ENCODE results near the gene ZWILCH.

ZWILCH gene

DNA sequence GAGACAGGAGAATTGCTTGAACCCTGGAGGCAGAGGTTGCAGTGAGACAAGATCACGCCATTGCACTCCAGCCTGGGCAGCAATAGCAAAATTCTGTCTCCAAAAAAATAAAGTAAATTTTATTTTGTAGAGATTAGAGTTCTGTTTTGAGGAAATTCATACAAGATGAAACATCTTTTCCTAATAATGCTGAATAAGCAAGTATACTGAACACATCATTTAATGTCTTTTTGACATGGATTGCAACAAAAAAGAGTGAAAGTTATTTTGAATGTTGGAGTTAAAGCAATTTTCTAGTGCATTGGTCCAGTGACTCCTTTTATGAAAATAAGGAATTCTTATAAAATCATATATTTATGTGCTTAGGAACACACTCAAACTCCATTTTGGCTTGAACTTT is 40.1 kb downstream of the ZWILCH start:
- no peak for DNase-seq

DNA sequence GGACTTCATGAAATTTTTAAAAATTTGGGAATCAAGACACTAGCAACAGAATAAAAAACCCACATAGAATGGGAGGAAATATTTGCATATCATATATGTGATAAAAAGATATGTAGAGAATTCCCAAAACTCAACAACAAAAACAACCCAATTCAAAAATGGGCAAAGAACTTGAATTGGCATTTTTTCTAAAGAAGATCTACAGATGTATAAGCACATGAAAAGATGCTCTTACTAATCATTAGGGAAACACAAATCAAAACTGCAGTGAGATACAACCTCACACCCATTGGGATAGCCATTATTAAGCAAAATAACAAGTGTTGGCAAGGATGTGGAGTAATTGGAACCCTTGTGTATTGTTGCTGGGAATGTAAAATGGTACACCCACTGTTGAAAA is 50.6 kb downstream of the ZWILCH start:
- no peak for DNase-seq

DNA sequence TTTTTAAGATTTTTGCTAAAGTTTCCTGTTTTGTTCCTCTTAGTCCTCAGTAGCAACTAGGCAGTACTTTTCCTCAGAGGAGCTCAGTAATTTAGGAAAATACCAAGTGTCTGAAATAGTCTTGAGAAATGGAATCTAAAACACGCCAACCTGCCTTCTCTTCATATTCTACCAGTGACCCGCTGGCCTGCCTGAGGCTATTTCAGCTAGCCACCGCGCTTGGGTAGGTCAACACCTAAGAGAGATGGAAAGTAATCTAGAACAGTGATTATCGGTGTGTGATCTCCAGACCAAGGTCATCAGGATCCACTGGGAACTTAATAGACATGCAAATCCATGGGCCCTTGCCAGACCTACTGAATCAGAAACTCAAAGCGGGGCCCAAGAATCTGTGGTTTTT is 53.1 kb downstream of the ZWILCH start:
- DNase-seq: no peak

DNA sequence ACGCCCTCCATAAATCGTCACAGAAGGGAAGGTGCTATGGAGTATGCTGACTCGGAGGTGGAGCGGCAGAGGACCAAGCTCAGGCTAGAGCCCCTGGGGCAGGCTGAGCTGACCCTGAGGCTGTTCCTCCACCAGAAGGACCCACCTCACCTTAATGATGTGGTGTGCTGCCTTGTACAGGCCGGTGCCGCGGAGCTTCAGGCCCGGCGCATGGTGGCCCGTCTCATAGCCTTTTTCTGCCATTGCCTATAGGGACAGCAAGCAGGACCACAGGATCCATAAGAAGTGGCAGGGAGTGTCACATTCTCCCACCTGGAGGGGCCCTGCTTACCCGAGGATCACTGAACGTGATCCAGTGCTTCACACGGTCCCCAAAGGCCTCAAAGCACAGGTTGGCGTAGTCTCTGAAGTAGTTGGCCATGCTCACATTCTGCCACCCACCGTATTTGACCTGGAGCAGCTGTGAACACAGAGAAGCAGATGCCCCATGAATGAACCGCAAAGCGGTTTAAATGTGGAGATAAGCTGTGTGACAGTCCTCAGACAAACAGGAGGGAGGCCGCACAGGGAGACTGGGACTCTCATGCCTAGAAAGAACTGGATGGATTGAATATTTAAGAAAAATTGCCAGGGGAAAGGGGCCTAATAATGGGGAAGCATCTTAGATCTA is 55.9 kb downstream of the ZWILCH start:
- DNase-seq: no peak

DNA sequence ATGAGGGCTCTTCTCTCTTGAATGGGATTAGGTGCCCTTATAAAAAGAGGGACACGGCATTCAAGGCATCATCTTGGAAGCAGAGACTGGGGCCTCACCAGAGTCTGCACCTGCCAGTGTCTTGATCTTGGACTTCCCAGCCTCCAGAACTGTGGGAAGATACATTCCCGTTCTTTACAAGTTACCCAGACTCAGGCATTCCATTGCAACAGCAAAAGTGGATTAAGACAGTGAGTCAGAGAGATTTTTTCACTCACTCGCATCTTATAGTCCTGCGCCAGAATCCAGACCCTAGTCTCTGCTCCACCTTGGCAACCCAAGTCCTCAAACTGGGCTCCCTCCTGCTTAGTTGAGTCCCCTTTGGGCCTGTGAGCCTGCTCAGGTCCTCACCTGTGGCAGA is 58.0 kb downstream of the ZWILCH start:
- DNase-seq: no peak

DNA sequence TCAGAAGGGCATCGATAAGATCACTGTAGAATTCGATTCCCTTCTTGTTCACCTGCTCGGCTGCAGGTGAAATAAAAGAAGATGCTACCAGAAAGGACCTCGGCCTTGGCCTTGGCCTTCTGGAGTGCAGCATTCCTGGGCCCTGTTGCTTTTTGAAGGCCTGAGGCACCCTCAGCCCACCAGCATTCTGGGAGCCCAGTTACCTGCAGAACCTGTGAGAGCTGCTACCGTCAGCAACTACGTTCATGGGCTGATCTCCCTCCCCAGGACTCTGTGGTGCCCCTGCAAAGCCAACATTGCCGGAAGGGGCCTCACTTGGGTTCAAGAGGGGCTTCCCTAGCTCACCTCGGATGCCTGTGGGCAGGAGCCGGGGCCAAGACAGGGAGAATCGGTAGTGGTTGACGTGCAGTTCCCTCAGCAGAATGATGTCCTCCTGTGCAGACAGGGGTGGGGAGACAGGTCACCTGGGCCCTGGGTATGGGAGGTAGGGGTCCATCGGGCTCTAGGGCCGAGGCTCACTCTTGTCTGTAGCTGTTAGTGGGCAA is 58.5 kb downstream of the ZWILCH start:
- DNase-seq: no peak

DNA sequence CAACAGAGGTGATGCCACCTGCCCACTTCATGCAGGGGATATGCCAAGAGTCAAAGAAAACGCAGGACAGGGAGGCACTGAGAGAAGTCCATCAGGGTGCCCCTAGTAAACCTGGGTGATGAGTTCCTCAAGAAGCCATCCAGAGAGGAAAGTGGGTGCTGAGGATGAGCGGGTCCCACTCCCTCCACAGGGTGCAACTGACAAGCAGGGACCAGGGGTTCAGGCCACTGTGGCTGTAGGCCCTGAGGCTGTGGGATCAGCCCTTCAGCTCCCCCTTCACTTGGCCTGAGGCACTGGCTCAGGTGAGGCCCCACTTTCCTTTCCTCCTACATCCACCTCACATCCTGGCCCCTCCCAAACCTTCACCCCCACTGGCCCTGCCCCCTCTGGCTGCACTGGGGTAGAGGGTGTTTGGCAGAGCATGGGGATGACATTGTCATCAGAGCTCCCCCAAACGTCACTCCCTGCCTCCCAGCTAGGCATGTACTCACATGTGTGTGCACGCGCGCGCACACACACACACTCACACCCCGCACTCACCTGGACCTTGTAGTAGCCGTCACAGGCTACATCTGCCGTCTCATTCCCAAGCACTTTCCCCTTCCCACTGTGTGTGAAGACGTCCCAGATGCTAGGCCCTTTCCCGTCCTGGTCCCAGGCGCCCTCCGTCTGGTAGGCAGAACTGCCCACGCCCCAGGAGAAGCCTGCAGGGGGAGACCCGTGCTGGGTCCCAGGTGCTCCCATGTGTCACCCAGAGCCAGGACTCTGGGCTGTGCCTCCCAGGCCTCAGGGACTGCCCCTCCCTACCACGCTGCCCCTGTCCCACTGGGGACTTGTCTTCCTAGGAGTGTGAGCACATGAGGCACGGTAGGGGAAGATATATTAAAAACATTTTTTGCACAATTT is 59.3 kb downstream of the ZWILCH start:
- DNase-seq: no peak

DNA sequence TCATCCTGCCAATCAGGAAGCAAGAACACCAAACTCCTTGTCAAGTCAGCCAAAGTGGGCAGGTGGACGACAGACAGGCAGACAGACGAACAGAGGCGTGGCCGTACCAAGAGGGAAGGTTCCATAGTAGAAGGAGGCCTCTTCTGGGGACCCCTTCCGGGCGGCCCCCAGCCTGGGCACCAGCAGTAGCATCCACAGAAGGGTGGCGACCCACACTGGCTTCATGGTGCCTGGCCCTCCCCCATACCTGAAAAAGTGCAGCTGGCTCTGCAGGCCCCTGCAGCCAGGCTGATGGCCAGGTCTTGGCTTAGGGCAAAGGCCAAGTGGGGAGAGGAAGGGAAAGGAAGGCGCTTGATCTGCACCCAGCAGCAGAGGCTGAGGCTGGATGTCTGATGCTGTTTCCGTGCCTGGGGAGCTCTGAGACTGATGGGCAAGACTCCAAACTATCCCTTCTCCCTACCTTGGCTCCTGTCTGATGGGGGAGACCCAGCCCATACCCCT is 60.1 kb downstream of the ZWILCH start:
- DNase-seq: no peak

DNA sequence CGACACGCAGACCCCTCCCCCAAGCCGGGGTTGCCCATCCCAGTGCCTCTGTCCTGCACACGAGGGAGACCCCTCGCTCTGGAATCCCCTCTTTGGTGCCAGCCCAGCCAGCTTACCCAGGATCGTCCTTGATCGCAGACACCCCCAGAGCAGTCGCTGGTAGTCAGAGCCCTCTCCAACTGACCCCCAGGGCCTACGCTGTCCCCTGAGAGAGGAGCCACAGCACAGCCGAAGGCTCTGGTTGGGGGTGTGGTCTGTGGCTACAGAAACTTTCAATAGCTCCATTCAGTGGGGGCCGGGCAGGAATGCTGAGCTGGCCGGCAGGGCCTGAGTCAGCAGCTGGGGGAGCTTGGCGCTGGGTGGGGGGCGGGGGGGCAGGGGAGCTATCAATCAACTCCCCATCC is 60.6 kb downstream of the ZWILCH start, which contains the start of gene LCTL:
LCTL (minus strand) TSS at position 258 of the 404 bp plus-strand sequence. CDS start 633 bp downstream, outside the sequence.
- no peak for DNase-seq

DNA sequence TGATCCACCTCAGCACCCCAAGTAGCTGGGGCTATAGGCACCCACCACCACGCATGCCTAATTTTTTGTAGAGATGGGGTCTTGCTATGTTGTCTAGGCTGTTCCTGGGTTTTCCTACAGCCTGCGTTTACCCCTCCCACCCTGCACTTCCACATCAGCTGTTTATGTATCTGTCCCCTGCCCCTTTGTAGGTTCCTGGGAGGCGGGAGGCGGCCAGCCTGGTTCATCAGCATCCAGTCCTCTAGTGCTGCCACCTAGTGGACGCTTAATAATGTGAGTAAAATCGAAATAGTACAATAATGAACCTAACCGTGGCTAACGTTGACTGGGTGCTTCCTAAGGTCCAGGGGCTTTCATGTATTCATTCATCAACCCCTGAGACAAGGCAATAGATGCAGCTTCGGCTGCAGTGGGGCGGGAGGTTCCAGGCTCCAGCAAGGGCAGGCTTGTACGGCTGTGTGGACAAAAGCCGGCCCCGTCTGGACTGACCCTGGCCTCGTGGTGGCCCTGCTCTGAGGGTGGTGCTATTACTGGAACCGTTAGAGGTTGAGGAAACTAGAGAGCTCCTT is 61.9 kb downstream of the ZWILCH start:
- DNase-seq: peak; percentile 43

DNA sequence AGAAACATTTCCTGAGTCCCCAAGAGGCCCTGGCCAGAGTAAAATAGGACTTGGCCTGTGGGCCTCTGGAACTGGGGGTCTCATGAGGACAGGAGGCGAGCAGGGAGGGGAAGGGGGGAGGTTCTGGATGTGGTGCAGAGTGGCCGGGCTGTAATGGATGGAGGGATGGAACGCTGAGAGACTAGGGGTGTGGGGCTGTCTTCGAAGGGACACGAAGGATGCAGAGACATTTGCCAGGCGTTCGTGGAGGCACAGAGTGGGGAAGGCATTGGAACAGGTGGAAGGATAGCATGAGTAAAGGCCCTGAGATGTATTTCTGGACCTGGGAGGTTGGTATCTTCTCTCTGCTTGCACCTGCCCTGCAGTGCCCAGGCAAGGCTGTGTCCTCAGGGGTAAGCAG is 62.8 kb downstream of the ZWILCH start:
- no peak for DNase-seq

DNA sequence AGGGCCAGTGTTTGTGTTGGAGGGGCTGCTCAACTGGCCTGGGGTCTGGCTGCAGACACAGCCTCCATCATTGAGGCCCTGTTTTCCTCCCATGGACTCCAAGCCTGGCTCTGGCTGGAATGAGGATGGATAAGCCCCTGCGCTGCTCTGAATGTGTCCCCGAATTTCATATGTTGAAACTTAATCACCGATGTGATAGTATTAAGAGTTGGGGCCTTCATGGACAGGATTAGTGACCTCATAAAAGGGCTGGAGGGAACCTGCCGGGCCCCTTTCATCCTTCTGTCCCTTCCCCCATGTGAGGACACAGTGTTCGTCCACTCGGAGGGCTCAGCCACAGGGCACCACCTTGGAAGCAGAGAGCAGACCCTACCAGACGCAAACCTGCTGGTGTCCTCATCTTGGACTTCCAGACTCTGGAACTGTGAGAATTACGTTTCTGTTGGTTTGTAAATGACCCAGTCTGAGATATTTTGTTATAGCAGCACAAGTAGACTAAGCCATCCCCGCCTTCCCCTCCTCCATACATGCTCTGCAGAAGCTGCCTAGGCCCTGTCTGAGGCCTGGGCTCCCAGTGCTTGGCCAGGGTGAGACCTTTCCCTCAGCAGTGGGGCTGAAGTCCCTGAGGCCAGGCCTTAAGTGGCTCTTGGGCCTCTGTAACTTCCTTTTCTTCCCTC is 64.5 kb downstream of the ZWILCH start:
- no peak for DNase-seq

DNA sequence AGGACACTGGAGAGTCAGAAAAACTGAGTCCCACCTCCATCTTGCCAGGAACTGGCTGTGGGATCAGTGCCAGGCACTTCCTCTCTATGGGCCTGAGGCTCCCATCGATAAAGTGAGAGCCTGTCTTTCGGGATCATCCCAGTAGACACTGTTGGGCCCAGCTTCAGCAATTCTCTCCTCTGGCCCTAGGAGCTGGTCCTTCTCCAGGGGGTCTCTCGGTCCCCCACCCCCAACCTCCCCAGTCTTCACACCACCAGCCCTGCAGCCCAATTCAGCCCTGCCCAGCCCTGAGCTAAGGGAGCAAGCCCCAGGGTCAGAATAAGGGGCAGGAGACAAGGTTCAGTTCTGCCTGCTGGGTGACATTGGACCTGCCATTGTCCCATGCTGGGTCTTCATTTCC is 65.2 kb downstream of the ZWILCH start:
- DNase-seq: no peak

DNA sequence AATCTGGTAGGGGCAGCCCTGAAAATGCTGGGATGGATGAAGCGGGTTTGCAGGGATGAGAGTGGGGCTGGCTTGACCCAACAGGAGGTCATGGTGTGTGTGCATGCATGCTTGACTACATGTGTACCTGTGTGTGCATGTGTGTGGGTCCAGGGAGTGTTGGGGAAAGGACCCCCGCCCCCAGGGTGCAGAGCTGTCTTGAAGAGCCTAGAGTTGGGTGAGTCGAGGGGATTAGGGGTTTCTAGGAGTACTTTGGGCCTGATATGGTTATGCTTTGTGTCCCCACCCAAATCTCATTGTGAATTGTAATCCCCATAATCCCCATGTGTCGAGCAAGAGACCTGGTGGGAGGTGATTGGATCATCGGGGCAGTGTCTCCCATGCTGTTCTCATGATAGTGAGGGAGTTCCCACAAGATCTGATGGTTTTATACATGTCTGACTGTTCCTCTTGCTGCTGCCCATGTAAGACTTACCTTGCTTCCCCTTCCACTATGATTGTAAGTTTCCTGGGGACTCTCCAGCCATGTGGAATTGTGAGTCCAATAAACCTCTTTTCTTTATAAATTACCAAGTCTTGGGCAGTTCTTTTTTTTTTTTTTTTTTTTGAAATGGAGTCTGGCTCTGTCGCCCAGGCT is 65.8 kb downstream of the ZWILCH start:
- no peak for DNase-seq

DNA sequence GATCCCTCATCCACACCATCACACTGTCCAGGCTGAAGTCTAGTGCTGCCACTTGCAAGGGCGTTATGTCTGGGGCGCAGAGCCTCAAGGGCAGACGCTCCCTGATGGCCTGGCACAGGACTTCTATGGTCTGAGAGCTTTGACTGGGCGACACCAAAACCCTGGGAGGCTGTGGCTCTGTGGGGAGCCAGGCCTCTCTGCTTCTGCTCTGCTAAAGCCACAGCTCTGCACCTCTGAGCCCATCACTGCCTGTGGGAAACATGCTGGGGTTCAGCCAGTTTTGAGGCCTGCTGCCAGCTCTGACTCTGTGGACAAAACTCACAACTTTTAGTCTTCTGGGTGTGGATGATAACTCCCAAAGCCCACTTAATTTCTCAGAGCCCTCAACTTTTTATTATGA is 67.0 kb downstream of the ZWILCH start:
- DNase-seq: no peak

DNA sequence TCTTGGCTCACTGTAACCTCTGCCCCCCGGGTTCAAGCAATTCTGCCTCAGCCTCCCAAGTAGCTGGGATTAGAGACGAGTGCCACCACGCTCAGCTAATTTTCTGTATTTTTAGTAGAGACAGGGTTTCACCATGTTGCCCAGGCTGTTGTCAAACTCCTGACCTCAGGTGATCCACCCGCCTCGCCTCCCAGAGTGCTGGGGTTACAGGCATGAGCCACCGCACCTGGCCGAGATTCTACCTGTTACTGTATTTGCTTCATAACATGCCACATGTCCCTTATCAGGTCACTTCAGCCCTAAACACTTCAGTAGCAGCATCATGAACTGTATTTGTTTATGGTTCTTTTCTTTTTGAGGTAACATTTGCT is 68.2 kb downstream of the ZWILCH start:
- no peak for DNase-seq

DNA sequence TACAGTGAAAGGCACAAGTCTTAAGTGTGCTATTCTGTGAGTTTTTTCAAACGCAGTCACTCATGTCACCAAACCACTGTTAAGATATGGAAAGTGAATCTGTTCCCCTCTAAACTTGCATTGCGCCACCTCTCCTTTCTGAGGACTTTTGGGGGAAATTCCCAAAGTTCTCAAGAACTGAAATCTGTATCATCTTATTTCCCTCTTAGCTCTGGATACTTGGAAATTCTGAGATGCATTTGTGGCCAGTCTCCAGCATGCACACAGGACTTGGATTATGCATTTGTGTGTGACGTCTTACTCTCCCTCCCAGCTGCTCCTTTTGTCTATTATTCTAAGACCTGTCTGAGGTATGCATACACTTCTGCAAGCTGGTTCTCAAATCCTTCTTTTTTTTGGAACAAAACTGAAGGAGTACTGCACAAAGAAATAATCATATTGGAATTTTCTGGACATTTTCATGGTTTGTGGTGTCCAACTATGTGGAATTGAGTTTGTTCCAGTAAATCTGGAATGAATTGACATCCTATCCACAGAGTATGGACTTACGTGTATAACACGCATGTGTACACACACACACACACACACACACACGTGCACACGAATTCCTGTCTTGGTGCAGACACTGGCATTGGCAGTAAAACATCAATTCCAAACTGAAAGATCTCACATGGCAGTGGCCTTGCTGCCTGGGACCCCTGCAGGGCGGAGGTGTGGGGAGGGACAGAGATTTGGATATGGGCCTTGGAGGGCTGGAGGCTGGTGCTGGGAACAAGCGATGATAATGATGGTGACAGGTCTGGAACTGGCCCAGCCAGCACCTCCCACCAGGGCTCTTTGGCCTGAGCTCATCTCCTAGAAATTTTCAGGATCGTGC is 68.8 kb downstream of the ZWILCH start:
- DNase-seq: no peak

DNA sequence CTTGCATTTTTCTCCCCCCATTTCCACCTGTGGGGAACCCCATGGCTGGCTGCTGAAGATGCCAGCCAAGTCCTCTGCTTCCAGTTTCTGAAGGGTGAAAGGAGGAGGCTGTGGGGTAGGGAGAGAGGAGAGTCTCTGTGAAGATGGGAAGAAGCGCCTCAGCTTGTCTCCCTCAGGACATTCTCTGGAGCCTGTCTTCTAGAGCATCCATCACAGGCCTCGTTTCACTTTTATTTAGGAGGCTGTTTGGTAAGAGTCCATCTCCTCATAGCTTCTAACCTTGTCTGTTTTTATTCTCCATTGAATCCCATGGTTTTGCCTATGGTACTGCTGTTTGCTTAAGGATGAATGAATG is 69.4 kb downstream of the ZWILCH start:
- DNase-seq: no peak

DNA sequence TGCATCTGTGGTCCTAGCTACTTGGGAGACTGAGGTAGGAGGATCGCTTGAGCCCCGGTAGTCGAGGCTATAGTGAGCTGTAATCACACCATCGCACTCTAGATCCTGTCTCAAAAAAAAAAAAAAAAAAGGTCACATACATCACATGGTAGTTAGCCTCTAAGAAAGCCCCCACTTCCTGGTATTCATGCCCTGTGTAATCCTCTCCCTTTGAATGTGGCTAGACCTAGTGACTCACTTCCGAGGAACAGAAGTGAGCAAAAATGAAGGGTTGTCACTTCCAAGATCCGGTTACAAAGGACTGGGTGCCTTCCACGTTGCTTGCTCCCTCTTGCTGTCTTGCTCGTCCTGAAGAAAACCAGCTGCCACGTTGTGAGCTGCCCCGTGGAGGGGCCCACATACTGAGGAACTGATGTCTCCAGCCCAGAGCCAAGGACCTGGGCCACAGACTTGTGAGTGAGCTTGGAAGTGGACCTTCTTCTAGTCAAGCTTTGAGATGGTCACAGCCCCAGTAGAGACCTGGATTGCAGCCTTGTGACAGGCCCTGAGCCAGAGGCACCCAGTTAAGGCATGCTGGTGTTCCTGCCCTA is 73.3 kb downstream of the ZWILCH start:
- DNase-seq: no peak

DNA sequence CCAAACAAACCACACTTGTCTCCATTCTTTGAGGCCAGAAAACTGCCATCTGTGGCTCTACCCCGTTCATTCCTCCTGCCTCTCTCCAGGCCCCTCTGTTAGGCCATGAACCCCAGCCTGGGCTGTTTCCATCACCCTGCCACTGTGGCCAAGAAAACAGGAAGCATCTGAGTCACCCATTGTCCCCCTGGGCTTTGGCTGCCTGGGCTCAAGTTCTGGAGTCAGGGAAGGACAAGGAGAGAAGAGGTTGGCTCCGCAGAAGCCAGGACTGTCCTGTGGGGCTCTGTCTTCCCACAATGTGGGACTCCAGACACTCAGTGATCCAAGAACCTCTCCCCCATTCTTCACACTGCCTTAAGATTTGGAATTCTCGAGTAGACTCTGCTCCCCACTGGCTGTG is 75.5 kb downstream of the ZWILCH start:
- DNase-seq: no peak
